Measurements from ENCODE around the gene KLKB1.

- no peak for TF ChIP-seq ARNTL (CRISPR knock-in tag; IDR thresholded peaks at IDR 0.05; ENCODE audit: borderline replicate concordance, low read depth)
- TF ChIP-seq SNAI2 (CRISPR knock-in tag; IDR thresholded peaks at IDR 0.05), result no peak
- TF ChIP-seq GLIS3 (CRISPR knock-in tag; IDR thresholded peaks at IDR 0.05), result no peak
- TF ChIP-seq PATZ1 (CRISPR knock-in tag; IDR thresholded peaks at IDR 0.05; ENCODE audit: borderline replicate concordance), result no peak
- TF ChIP-seq OSR1 (CRISPR knock-in tag; IDR thresholded peaks at IDR 0.05), result no peak
Observed at GRCh38 chr4:186227744-186228513, 622 bp downstream of the KLKB1 start.
